Rectal smooth muscle tissue (tissue), 1 donor: Measurements from ENCODE around the gene CCDC47.

Experiments
- H3K27ac ChIP-seq: one replicate; pipeline ENCODE4 v1.7.0; 2013; ENCODE audit warnings: low read depth, low read length, inconsistent platforms
- H3K27me3 ChIP-seq: one replicate; pipeline ENCODE4 v1.7.0; 2013; ENCODE audit warnings: low read length; ENCODE audit not compliant: control insufficient read depth, insufficient read depth
- H3K36me3 ChIP-seq: one replicate; pipeline ENCODE4 v1.7.0; 2013; ENCODE audit warnings: low read length; ENCODE audit not compliant: control insufficient read depth, insufficient read depth
- H3K4me1 ChIP-seq: one replicate; pipeline ENCODE4 v1.7.0; 2013; ENCODE audit warnings: low read length; ENCODE audit not compliant: control insufficient read depth, insufficient read depth
- H3K4me3 ChIP-seq: one replicate; pipeline ENCODE4 v1.7.0; 2013; ENCODE audit warnings: low read length
- H3K9ac ChIP-seq: one replicate; pipeline ENCODE4 v1.7.0; 2013; ENCODE audit warnings: low read length

Gene CCDC47

GRCh38 chr17:63775420-63775819 is 2.0 kb upstream of the CCDC47 start:
- H3K27ac ChIP-seq, result no peak overlapping the region
- no peaks in the 10 kb centered on the region for H3K27me3 ChIP-seq
- peaks cover 17% of the 10 kb centered on the region for H3K4me1 ChIP-seq
- H3K4me3 ChIP-seq, result peak overlapping the region; percentile 86
- H3K9ac ChIP-seq, result no peak overlapping the region
- H3K36me3 ChIP-seq, result peaks cover 2% of the 10 kb centered on the region

DNA sequence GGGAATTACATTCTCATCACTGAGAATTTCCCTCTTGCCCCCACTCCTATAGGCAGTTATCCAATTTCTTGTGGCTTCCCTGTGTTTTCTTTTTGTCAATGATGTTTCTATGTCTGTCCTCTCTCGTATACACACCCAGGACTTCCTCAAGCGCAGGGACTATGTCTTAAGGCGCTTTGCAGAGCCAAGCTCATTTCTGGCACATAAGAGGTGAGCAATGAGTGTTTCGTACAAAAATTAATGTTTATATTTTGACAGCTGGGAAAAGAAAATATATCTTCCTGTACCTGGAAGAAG is 1.5 kb upstream of the CCDC47 start:
- Histone ChIP-seq H3K36me3 (peaks cover 2% of the 10 kb centered on the region), H3K9ac (peak overlapping the region; percentile 76), H3K4me3 (peak overlapping the region; percentile 86), H3K4me1 (peaks cover 17% of the 10 kb centered on the region), H3K27me3 (no peaks in the 10 kb centered on the region), H3K27ac (peak overlapping the region; percentile 97)

DNA sequence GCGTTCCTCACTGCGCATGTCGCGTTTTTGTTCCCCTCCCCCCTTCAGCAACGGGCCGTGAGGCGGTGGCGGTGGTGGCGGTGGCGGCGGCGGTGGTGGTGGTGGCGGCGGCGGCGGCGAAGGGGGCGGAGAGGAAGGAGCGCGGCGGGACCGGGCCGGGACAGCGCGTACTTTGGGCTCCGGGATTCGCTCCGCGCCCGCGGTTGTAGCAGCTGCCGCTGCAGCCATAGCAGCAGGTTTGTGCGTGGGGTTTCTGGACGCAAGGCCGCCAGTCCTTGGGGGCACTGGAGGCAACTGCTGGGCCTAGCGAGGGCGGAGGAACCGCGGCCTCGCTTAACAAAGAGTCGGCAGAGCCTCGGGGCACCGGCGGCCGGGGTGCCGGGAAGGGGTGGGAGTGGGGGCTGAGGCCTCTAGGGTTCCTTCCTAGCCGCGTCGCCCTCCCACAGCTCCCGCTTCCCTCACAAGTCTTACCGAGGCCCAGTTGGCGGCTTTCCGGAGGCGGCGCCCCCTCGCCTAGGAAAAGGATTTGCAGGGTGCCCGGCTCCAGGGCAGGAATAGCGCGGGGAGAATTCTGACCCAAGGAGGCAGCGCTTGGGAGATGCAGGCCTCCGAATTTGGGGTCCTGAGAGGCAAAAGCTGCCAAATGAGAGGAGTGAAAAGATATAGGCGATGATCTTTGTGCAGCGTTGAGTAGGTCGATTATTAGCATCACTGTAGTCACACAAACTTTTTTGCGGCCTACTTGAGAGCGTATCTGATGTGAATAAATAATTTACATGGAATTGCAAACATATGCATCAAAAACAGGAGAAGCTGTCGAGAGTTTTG is 958 bp upstream of the CCDC47 start, which contains the start of gene DDX42:
Gene DDX42 (plus strand): TSS at position 30 of the 828 bp plus-strand sequence. CDS start 12,880 bp downstream, outside the sequence.
- H3K27me3 ChIP-seq, result no peaks in the 10 kb centered on the region
- H3K36me3 ChIP-seq, result peaks cover 2% of the 10 kb centered on the region
- H3K9ac ChIP-seq, result peak within 1 kb of the TSS; percentile 86
- peak within 1 kb of the TSS; percentile 97 for H3K27ac ChIP-seq
- H3K4me1 ChIP-seq, result peaks cover 17% of the 10 kb centered on the region
- H3K4me3 ChIP-seq, result peak within 1 kb of the TSS; percentile 87

GRCh38 chr17:63772801-63773271 is 561 bp downstream of the CCDC47 start:
- peak overlapping the region; percentile 87 for H3K4me3 ChIP-seq
- peaks cover 17% of the 10 kb centered on the region for H3K4me1 ChIP-seq

GRCh38 chr17:63768433-63768832 is 5.0 kb downstream of the CCDC47 start:
- Histone ChIP-seq H3K4me3 (no peak overlapping the region), H3K36me3 (no peaks in the 10 kb centered on the region), H3K27me3 (no peaks in the 10 kb centered on the region), H3K4me1 (peaks cover 3% of the 10 kb centered on the region), H3K27ac (no peak overlapping the region), H3K9ac (no peak overlapping the region)

More at GRCh38 chr17:63772801-63773271, 561 bp downstream of the CCDC47 start:
- H3K27ac ChIP-seq, result peak overlapping the region; percentile 97
- H3K9ac ChIP-seq, result peak overlapping the region; percentile 86
- peaks cover 2% of the 10 kb centered on the region for H3K36me3 ChIP-seq
- no peaks in the 10 kb centered on the region for H3K27me3 ChIP-seq

DNA sequence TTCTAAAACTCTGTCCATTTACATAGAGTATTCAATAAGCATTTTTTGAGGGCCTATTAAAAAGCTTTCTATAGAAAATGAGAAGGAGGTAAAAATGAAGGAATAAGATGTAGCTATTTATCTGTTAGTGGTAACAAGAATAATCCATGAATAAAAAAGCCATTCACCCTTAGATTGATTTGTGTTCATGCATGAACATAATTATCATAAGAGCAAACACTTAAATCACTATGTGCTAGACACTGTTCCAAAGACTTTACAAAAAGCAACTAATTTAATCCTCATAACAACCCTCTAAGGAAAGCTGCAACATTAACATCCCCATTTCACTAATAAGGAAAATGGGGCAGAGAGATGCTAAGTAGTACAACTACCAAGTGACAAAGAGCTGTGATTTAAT is 6.6 kb downstream of the CCDC47 start:
- H3K9ac ChIP-seq, result no peak overlapping the region
- no peak overlapping the region for H3K4me3 ChIP-seq
- no peaks in the 10 kb centered on the region for H3K27me3 ChIP-seq
- H3K4me1 ChIP-seq, result no peaks in the 10 kb centered on the region
- no peak overlapping the region for H3K27ac ChIP-seq
- peaks cover 4% of the 10 kb centered on the region for H3K36me3 ChIP-seq

DNA sequence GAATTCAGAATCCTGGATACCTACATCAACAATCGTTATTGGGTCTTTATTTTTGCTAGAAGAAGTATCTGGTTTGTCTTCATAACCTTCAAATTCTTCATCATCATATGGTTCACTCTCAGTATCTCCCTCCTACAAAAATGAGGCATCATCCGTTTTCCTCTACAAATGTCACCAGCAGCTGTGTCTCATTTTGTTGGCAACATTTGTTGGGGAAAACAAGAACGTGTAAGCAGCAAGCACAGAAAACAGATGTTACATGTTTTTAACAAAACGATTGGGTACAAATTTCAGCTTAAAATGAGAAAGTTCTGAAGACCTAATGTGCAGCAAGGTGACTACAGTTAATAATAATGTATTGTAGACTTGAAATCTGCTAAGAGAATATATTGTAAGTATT is 8.7 kb downstream of the CCDC47 start:
- Histone ChIP-seq H3K27ac (no peak overlapping the region), H3K36me3 (peaks cover 6% of the 10 kb centered on the region), H3K9ac (no peak overlapping the region)

DNA sequence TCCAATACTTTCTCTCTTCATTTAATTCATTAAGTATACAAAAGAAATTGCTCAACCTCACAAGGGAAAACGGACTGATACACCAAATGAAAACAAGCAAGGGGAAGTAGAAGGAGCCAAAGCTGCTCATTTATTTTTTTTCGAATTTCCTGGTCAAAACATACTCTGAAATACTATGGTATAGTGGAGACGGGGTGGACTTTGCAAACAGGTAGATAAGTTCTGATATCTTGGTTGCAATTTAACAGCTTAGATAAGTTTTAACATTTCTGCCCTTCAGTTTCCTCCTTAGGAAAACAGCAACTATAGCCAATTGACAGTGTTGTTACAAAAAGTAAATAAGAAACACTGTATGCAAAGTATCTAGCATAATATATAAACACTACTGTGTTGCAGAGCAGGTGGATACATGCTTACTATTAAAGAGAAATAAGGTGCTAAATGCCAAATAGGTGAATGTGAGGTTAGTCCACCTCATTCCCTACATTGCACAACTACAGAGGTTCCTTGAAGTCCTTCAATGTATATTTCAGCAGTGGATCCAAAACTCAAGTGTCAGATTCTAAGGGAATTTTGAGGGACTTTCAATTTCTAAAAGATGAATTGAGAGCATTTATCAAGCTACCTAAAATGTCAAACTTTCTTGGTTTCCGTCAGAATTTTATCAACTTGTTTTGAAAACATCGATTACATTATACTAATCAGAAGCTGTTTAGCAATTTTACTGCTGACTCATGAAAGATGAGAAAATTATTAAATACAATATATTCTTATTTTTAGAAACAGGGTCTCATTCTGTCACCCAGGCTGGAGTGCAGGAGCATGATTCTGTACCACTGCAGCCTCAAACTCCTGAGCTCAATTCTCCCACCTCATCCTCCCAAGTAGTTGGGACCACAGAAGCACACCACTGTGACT is 11.0 kb downstream of the CCDC47 start:
- no peak overlapping the region for H3K27ac ChIP-seq
- peaks cover 8% of the 10 kb centered on the region for H3K36me3 ChIP-seq
- H3K9ac ChIP-seq, result no peak overlapping the region
- no peak overlapping the region for H3K4me3 ChIP-seq
- no peaks in the 10 kb centered on the region for H3K4me1 ChIP-seq
- H3K27me3 ChIP-seq, result no peaks in the 10 kb centered on the region

More for the DNA sequence above, 8.7 kb downstream of the CCDC47 start:
- Histone ChIP-seq H3K4me3 (no peak overlapping the region), H3K4me1 (no peaks in the 10 kb centered on the region), H3K27me3 (no peaks in the 10 kb centered on the region)

GRCh38 chr17:63760771-63761539 is 12.4 kb downstream of the CCDC47 start:
- H3K27me3 ChIP-seq, result no peaks in the 10 kb centered on the region
- no peak overlapping the region for H3K9ac ChIP-seq
- H3K4me1 ChIP-seq, result no peaks in the 10 kb centered on the region
- no peak overlapping the region for H3K27ac ChIP-seq
- H3K36me3 ChIP-seq, result peaks cover 17% of the 10 kb centered on the region
- H3K4me3 ChIP-seq, result no peak overlapping the region

DNA sequence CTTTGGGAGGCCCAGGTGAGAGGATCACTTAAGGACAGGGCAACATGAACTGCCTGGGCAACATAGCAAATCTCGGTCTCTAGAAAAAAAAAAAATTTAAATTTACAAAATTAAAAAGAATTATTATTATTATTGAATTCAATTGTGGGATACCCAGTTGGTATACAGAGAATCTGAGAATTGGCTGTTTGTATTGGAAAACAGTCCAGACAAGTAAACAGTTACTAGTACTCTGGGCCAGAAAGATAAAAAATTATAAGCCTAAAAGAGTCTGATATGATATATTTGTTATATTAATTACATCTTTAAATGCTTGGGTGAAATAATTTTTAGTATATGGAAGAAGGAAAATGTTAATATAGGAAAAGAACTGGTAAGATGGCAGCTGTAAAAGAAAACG is 15.0 kb downstream of the CCDC47 start:
- Histone ChIP-seq H3K27me3 (no peaks in the 10 kb centered on the region), H3K9ac (no peak overlapping the region), H3K36me3 (peaks cover 27% of the 10 kb centered on the region), H3K4me3 (no peak overlapping the region), H3K27ac (no peak overlapping the region), H3K4me1 (no peaks in the 10 kb centered on the region)

DNA sequence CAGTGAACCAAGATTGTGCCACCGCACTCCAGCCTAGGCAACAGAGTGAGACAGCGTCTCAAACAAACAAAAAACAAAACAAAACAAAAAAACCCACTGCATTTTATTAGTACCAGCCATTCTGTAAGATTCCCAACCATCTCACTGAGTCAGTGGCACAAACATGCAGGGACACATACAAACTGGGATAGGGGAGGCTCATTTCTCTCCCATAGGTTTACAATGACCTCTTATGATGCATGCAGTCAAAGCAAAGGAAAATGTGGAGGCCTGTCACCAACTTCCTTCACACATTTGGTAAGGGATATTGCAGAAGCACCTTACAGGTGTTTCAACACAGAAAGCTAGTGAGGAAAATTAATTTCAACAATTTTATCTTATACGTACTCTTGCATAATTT is 19.4 kb downstream of the CCDC47 start:
- Histone ChIP-seq H3K4me3 (no peak overlapping the region), H3K27me3 (no peaks in the 10 kb centered on the region), H3K27ac (no peak overlapping the region), H3K4me1 (no peaks in the 10 kb centered on the region), H3K36me3 (peaks cover 33% of the 10 kb centered on the region), H3K9ac (no peak overlapping the region)

GRCh38 chr17:63753215-63753614 is 20.2 kb downstream of the CCDC47 start:
- H3K4me1 ChIP-seq, result no peaks in the 10 kb centered on the region
- H3K27ac ChIP-seq, result no peak overlapping the region
- H3K27me3 ChIP-seq, result no peaks in the 10 kb centered on the region
- no peak overlapping the region for H3K4me3 ChIP-seq
- H3K36me3 ChIP-seq, result peaks cover 32% of the 10 kb centered on the region
- no peak overlapping the region for H3K9ac ChIP-seq
